C4-2B (cell line): ENCODE measurements around the gene TAS1R1.

Experiments used
- CTCF ChIP-seq: fragments of 450-650 bp; conservative IDR thresholded peaks from 2 replicates; pipeline ENCODE4 v1.5.1; 2017; ENCODE audit warnings: mild to moderate bottlenecking
- ZFX ChIP-seq: fragments of 450-650 bp; IDR thresholded peaks from 2 replicates; pipeline ENCODE4 v1.6.1; 2017

- no peak for TF ChIP-seq CTCF
- no peak for TF ChIP-seq ZFX
Measured at GRCh38 chr1:6574818-6575217, 19.7 kb downstream of the TAS1R1 start.
